ENCODE measurements around the gene SH2B3. TPM values are rescaled to one million over a fixed set of nuclear protein-coding genes. Genes with fewer than 3 reads are reported as not detected.
"Not testable (repeated sequence)": the region's sequence is repeated elsewhere in the genome, so short reads cannot be mapped to it uniquely, and the experiment has no call there.

The SH2B3 gene
- total RNA-seq, 4 donors from 2014 or later = 14.1 to 36.5 (median 25.6) TPM

GRCh38 chr12:111457071-111457470, 51.3 kb downstream of the SH2B3 start:
- WGBS, 2 donors = 91 to 94% methylated on average over 7 to 9 of the region's 9 CpGs
- Histone ChIP-seq H3K27me3 (no peaks in the 10 kb centered on the region), H3K36me3 (peaks cover 35 to 43% of the 10 kb centered on the region in 2 donors), H3K4me1 (peaks cover 0 to 18% of the 10 kb centered on the region in 2 donors), H3K9me3 (no peaks in the 10 kb centered on the region), H3K4me3 (replicated peaks in 1 of 3) (no peak overlapping the region), H3K27ac (no peak overlapping the region)
- DNase-seq = no peak
- intact Hi-C loops (cut with DNase I) = no loop called here
- TF ChIP-seq, protein P1, sequence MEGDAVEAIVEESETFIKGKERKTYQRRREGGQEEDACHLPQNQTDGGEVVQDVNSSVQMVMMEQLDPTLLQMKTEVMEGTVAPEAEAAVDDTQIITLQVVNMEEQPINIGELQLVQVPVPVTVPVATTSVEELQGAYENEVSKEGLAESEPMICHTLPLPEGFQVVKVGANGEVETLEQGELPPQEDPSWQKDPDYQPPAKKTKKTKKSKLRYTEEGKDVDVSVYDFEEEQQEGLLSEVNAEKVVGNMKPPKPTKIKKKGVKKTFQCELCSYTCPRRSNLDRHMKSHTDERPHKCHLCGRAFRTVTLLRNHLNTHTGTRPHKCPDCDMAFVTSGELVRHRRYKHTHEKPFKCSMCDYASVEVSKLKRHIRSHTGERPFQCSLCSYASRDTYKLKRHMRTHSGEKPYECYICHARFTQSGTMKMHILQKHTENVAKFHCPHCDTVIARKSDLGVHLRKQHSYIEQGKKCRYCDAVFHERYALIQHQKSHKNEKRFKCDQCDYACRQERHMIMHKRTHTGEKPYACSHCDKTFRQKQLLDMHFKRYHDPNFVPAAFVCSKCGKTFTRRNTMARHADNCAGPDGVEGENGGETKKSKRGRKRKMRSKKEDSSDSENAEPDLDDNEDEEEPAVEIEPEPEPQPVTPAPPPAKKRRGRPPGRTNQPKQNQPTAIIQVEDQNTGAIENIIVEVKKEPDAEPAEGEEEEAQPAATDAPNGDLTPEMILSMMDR (IDR thresholded peaks at IDR 0.05) = no peak
- no peak for TF ChIP-seq POLR2A (IDR thresholded peaks at IDR 0.05)

DNA sequence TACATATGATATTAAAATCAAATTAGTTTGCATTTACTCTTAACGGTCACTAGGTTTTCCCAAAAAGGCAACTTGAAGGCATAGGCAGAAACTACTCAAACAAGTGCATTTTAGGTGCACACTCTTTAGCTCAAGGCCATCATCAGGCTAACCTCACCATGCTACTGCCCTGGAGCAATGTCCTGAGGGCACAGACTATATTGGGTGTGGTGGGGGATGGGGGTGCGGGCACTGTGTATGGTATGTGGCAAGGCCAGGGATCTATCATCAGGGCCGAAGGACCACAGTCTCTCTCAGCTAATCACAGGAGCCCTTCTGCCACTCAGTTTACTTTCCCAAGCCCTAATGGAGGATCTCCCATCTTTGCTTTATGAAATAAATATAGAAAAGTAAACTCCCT, 51.9 kb downstream of the SH2B3 start:
- TF ChIP-seq, protein P1 (IDR thresholded peaks at IDR 0.05) = no peak
- TF ChIP-seq POLR2A (IDR thresholded peaks at IDR 0.05) = no peak
- H3K4me1 ChIP-seq = peaks cover 0 to 18% of the 10 kb centered on the region in 2 donors
- no peaks in the 10 kb centered on the region for H3K27me3 ChIP-seq
- intact Hi-C loops (cut with DNase I) = no loop called here
- DNase-seq = no peak
- no peak overlapping the region for H3K27ac ChIP-seq
- no peak overlapping the region for H3K4me3 ChIP-seq (replicated peaks in 1 of 3)
- peaks cover 35 to 43% of the 10 kb centered on the region in 2 donors for H3K36me3 ChIP-seq
- WGBS, 2 donors = 83 to 93% methylated on average over 3 of the region's 3 CpGs
- H3K9me3 ChIP-seq = no peaks in the 10 kb centered on the region

DNA sequence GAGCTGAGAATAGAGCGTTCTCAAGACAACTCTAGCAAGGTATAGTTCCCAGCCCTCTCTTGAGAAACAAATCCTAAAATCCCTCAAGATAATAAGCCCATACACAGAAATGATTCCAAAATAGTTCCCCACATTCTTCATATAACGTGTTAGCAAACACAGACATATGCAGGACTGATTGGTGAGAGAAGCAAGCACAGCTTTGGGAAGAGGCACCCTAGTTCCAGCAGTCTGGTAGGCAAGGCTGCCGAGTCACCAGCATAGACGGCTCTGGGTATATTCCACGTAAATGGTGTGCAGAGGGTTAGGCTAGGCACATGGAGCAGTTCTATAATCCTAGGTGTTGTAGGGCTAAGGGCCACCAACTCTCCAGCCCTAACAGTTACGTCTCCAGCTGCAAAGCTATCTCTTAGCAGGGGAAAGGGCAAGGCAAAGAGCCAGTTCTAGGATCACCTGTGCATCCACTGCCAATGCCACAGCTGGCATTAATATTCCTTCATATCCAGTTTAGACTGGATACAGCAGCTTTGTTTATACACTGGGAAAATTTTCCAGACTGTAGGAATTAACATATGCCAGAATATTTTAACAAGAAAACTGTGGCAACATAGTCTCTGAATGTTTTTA, 52.9 kb downstream of the SH2B3 start:
- intact Hi-C loops (cut with DNase I) = no loop called here
- no peaks in the 10 kb centered on the region for H3K9me3 ChIP-seq
- H3K4me3 ChIP-seq (replicated peaks in 1 of 3) = no peak overlapping the region
- H3K36me3 ChIP-seq = peaks cover 29 to 35% of the 10 kb centered on the region in 2 donors
- peaks cover 0 to 17% of the 10 kb centered on the region in 2 donors for H3K4me1 ChIP-seq
- WGBS, 2 donors = 91 to 95% methylated on average over 6 of the region's 6 CpGs
- H3K27ac ChIP-seq = no peak overlapping the region
- no peaks in the 10 kb centered on the region for H3K27me3 ChIP-seq
- no peak for DNase-seq
- no peak for TF ChIP-seq POLR2A (IDR thresholded peaks at IDR 0.05)
- TF ChIP-seq, protein P1 (IDR thresholded peaks at IDR 0.05) = no peak

DNA sequence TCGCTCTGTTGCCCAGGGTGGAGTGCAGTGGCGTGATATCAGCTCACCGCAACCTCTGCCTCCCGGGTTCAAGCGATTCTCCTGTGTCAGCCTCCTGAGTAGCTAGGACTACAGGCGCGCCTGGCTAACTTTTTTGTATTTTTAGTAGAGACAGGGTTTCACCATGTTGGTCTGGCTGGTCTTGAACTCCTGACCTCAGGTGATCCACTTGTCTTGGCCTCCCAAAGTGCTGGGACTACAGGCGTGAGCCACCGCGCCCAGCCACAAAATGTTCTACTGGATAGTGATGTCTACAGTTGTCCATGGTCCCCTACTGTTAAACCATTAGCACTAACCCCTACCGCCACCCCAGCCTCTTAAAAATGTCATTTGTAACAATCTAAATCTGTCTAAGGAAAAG, 54.4 kb downstream of the SH2B3 start:
- H3K27me3 ChIP-seq; intact Hi-C loops (cut with DNase I); H3K4me1 ChIP-seq; DNase-seq; H3K27ac ChIP-seq; H3K4me3 ChIP-seq (replicated peaks in 1 of 3); H3K9me3 ChIP-seq: not testable (repeated sequence)
- WGBS, 2 donors = 95 to 98% methylated on average over 11 of the region's 11 CpGs
- peaks cover 18 to 27% of the 10 kb centered on the region in 2 donors for H3K36me3 ChIP-seq

DNA sequence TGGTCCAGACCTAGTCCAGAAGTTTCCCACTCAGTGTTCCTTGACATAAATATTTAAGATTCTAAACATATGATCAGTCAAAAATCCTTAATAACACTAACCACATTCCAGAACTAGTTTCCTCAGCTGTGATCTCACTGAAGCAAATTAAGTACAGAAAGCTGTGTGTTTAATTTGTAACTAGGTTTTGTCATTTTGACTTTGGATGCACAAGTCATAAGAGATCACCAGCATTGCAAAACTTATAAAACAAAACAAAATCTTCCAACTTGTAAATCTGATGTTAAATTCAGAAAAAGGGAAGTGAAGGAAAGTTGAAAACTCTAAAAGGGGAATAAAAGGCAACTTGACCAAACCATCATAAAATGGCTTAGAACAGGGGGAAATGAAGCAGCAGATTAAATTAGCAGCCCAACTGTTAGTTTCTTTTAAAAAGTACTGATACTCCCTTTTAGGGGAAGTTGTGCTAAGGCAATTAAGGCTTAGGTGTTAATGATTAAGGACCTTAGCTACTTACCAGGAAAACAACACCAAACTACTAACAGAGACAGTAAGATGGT, 56.6 kb downstream of the SH2B3 start:
- DNase-seq = no peak
- no peaks in the 10 kb centered on the region for H3K9me3 ChIP-seq
- no peaks in the 10 kb centered on the region for H3K4me1 ChIP-seq
- H3K27ac ChIP-seq = no peak overlapping the region
- peaks cover 3 to 8% of the 10 kb centered on the region in 2 donors for H3K36me3 ChIP-seq
- intact Hi-C loops (cut with DNase I) = no loop called here
- H3K27me3 ChIP-seq = no peaks in the 10 kb centered on the region
- TF ChIP-seq, protein P1 (IDR thresholded peaks at IDR 0.05) = no peak
- TF ChIP-seq POLR2A (IDR thresholded peaks at IDR 0.05) = no peak
- no peak overlapping the region for H3K4me3 ChIP-seq (replicated peaks in 1 of 3)

Measured in thyroid gland (tissue), 4 donors.